Measurements from ENCODE around the gene SRSF7. TPM values are rescaled to one million over a fixed set of nuclear protein-coding genes. Genes with fewer than 3 reads are reported as not detected.

Gene SRSF7
- total RNA-seq, 4 donors from 2014 or later: 60.8 to 135 (median 86.2) TPM

DNA sequence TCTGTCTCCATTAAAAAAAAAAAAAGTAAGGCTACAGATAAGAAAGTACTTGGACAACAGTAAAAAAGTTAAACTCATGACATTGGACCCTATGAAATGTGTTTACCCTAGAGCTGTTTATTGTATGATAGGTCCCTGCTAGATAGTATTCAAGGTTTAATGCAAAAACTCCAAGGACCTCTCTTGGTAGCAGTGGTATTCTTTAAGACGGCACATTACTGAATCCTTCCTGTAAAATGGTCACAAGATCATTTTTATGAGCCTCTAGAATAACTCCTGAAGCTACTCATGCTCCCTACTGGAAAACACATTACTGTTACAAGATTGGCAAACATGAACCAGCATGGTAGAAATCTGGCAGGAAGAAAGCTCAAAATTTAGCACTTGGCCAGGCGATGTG is 46.5 kb downstream of the SRSF7 start:
- TF ChIP-seq CTCF (IDR thresholded peaks at IDR 0.05; ENCODE audit: low read depth): no peak

- TF ChIP-seq CTCF (IDR thresholded peaks at IDR 0.05; ENCODE audit: low read depth): no peak
These were observed 48.7 kb downstream of the SRSF7 start for GRCh38 chr2:38702413-38702812.

DNA sequence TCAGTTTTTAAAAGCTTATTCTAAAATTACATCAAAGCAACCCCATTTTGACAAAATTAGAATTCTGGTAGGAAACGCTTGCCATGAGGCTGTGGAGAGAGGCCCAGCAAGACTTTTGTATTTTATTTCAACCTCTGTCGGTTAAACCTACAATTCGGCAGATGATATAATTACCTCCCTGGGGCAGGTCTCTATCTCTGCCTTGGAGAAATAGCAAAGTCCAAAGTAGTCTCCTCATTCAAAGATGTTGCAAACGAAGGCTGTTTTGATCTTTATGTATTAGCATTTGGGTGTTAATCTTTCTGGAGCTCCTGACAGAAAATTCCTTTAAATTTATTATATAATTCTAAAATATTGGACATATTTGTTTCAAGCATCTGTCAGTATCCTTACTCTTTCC is 49.6 kb downstream of the SRSF7 start:
- no peak for TF ChIP-seq CTCF (IDR thresholded peaks at IDR 0.05; ENCODE audit: low read depth)

DNA sequence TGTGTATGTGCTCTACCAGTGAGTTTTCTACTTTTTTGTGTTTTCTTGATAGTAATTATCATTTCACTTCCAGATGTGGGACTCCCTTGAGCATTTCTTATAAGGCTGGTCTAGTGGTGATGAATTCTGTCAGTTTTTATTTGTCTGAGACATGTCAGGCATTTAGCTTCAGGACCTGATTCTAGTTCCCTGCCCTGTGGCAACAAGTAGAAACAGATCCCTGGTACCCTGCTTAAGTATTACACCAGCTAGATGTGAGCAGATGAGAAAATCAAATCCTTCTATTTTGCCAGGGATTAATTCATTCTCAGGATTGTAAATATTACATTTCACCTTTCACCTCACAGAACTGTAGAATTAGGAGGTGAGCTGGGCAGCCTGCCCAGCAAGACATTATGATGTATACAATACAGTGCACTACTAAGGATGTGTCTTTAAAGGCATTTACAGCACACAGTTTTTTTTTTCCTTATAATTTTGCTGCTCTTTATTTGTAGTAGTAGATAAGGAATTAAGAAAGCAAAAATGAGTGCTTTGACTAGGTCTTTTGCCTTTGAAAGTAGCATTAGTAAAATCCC is 50.2 kb downstream of the SRSF7 start:
- no peak for TF ChIP-seq CTCF (IDR thresholded peaks at IDR 0.05; ENCODE audit: low read depth)

DNA sequence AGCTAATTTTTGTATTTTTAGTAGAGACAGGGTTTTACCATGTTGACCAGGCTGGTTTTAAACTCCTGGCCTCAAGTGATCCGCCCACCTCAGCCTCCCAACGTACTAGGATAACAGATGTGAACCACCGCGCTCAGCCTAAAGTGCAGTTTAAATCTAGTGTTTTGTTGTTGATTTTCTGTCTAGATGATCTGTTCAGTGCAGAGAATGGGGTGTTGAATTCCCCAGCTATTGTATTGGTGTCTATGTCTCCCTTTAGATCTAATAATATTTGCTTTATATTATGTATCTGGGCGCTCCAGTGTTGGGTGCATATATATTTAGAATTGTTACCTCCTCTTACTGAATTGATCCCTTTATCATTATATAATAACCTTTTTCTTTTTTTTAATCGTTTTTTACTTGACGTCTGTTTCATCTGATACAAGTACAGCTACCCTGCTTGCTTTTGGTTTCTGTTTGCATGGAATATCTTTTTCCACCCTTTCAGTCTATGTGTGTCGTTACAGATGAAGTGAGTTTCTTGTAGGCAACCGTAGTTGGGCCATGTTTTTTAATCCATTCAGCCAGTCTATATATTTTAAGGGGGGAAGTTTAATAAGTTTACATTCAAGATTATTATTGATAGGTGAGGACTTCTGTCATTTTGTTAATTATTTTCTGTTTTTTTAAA is 50.9 kb downstream of the SRSF7 start:
- no peak for TF ChIP-seq CTCF (IDR thresholded peaks at IDR 0.05; ENCODE audit: low read depth)

GRCh38 chr2:38698467-38699003 is 52.6 kb downstream of the SRSF7 start:
- no peak for TF ChIP-seq CTCF (IDR thresholded peaks at IDR 0.05; ENCODE audit: low read depth)

DNA sequence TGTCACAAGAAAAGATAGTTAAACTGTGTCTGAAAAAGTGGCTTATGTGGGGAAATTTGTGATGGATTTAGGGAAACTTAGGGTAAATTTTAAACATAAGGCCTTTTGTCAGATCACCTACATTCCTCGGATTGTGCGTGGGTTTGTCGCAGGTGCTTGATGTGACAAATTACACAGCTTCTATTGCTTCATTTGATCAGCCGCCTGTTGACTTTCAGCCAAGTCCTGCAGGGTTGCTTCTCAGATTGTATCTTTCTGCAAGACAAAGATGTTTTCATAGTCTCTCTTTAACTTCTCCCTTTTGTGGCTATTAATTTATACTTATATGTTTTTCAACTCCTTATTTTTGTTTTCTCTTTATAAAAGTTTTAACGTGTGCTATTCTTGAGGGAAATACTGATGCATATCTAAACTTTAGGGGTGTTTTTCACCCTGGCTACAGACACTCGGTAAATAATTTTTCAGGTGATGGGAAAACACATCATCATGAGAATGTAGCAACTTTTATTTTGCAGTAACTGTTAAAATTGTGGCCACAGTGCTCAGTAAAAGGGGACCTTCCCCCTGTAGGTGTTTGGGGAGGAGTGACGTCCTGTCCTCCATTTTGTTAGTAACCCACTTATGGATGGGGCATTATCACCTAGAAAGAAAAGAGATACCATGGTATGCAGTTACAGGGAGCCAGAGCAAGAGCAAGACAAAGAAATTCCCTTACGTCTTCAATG is 53.9 kb downstream of the SRSF7 start:
- TF ChIP-seq CTCF (IDR thresholded peaks at IDR 0.05; ENCODE audit: low read depth): no peak
